Activated CD4-positive, alpha-beta memory T cell treated with anti-CD3 and anti-CD28 coated beads for 36 hours (primary cell): Measurements from ENCODE around the gene GCM1. TPM values are rescaled to one million over a fixed set of nuclear protein-coding genes. Genes with fewer than 3 reads are reported as not detected.

ENCODE experiments used
- CTCF ChIA-PET: fragments of 350-600 bp; sonication (Branson Sonifier 250); formaldehyde crosslinking; loops from one replicate; lab custom pipeline; 2021; ENCODE audit warnings: antibody characterized with exemption, inconsistent platforms; lab: Charles Lee
- POLR2A ChIA-PET: fragments of 350-600 bp; sonication (Branson Sonifier 250); formaldehyde crosslinking; loops from one replicate; lab custom pipeline; 2021; ENCODE audit warnings: antibody characterized with exemption; lab: Charles Lee
- DNase-seq: peaks from one replicate; pipeline ENCODE4 v3.0.0-alpha.2; 2020
- H3K27ac Mint-ChIP-seq: one replicate; pipeline ENCODE4 v1.8.0; 2021; ENCODE audit warnings: mixed read lengths
- H3K27me3 Mint-ChIP-seq: one replicate; pipeline ENCODE4 v1.8.0; 2021; ENCODE audit warnings: mixed read lengths
- H3K36me3 Mint-ChIP-seq: one replicate; pipeline ENCODE4 v1.8.0; 2021; ENCODE audit warnings: mixed read lengths
- H3K4me1 Mint-ChIP-seq: one replicate; pipeline ENCODE4 v1.8.0; 2021; ENCODE audit warnings: low read depth, mixed read lengths
- H3K4me3 Mint-ChIP-seq: one replicate; pipeline ENCODE4 v1.8.0; 2021; ENCODE audit warnings: mild to moderate bottlenecking, mixed read lengths
- H3K9me3 Mint-ChIP-seq: one replicate; pipeline ENCODE4 v1.8.0; 2021; ENCODE audit warnings: mixed read lengths
- intact Hi-C: fragments of 100-400 bp; cut with micrococcal nuclease; formaldehyde crosslinking; loops from one replicate; pipeline ENCODE4 v1.15.1; 2023
- total RNA-seq, 2 experiments: library from RNA; stranded (reverse); gene quantifications; one replicate each; pipeline ENCODE4 v1.2.3, GENCODE V29; 2021

GCM1 gene
- total RNA-seq = not detected

- no peak for DNase-seq
- H3K4me1 Mint-ChIP-seq = no peaks in the 10 kb centered on the region
- ChIA-PET POLR2A (no interaction called here), CTCF (no interaction called here)
- H3K9me3 Mint-ChIP-seq = no peaks in the 10 kb centered on the region
- H3K27me3 Mint-ChIP-seq = peaks cover 3% of the 10 kb centered on the region
- H3K27ac Mint-ChIP-seq = no peak within 1 kb of the TSS
- no peaks in the 10 kb centered on the region for H3K36me3 Mint-ChIP-seq
- intact Hi-C loops = no loop called here
- H3K4me3 Mint-ChIP-seq = no peak within 1 kb of the TSS
Measured at GRCh38 chr6:53148684-53149083, at the start of gene GCM1. TSS of gene GCM1 (minus strand) at chr6:53148841. CDS start at chr6:53145632, 3,209 bp downstream.

- H3K4me3 Mint-ChIP-seq = no peak overlapping the region
- no peaks in the 10 kb centered on the region for H3K9me3 Mint-ChIP-seq
- ChIA-PET POLR2A (no interaction called here), CTCF (no interaction called here)
- H3K4me1 Mint-ChIP-seq = peaks cover 2% of the 10 kb centered on the region
- no peak for DNase-seq
- no peaks in the 10 kb centered on the region for H3K27me3 Mint-ChIP-seq
- intact Hi-C loops = no loop called here
- H3K36me3 Mint-ChIP-seq = no peaks in the 10 kb centered on the region
- no peak overlapping the region for H3K27ac Mint-ChIP-seq
Measured at GRCh38 chr6:53197553-53197952, 48.9 kb upstream of the GCM1 start.

GRCh38 chr6:53195048-53195447 is 46.4 kb upstream of the GCM1 start:
- no peak overlapping the region for H3K27ac Mint-ChIP-seq
- ChIA-PET CTCF (no interaction called here), POLR2A (no interaction called here)

GRCh38 chr6:53192682-53193188 is 44.1 kb upstream of the GCM1 start:
- Mint-ChIP-seq H3K27me3 (no peaks in the 10 kb centered on the region), H3K4me3 (no peak overlapping the region), H3K4me1 (peaks cover 9% of the 10 kb centered on the region), H3K9me3 (no peaks in the 10 kb centered on the region), H3K36me3 (no peaks in the 10 kb centered on the region), H3K27ac (no peak overlapping the region)
- CTCF ChIA-PET = no interaction called here
- POLR2A ChIA-PET = no interaction called here
- DNase-seq = no peak
- intact Hi-C loops = no loop called here

More at GRCh38 chr6:53195048-53195447, 46.4 kb upstream of the GCM1 start:
- Mint-ChIP-seq H3K4me3 (no peak overlapping the region), H3K9me3 (no peaks in the 10 kb centered on the region), H3K36me3 (no peaks in the 10 kb centered on the region), H3K27me3 (no peaks in the 10 kb centered on the region), H3K4me1 (peaks cover 3% of the 10 kb centered on the region)
- intact Hi-C loops = no loop called here
- DNase-seq = no peak

GRCh38 chr6:53189554-53189953 is 40.9 kb upstream of the GCM1 start:
- Mint-ChIP-seq H3K36me3 (no peaks in the 10 kb centered on the region), H3K9me3 (no peaks in the 10 kb centered on the region), H3K4me1 (peaks cover 11% of the 10 kb centered on the region), H3K27ac (no peak overlapping the region), H3K4me3 (no peak overlapping the region), H3K27me3 (no peaks in the 10 kb centered on the region)
- DNase-seq = no peak
- ChIA-PET CTCF (no interaction called here), POLR2A (no interaction called here)
- intact Hi-C loops = loop anchor here (5.0 kb wide), 2 partner anchors 43 to 158 kb away; partner anchors contain the start of gene ELOVL5

- H3K4me3 Mint-ChIP-seq = no peak overlapping the region
- no peak for DNase-seq
- no peaks in the 10 kb centered on the region for H3K36me3 Mint-ChIP-seq
- CTCF ChIA-PET = interaction anchor here (1.4 kb wide), 1 partner anchor 221 kb away, joined by 3 read pairs; no protein-coding TSS in a partner anchor
- H3K9me3 Mint-ChIP-seq = no peaks in the 10 kb centered on the region
- no peak overlapping the region for H3K27ac Mint-ChIP-seq
- intact Hi-C loops = loop anchor here (5.0 kb wide), 2 partner anchors 43 to 158 kb away; partner anchors contain the start of gene ELOVL5
- POLR2A ChIA-PET = no interaction called here
- H3K27me3 Mint-ChIP-seq = no peaks in the 10 kb centered on the region
- H3K4me1 Mint-ChIP-seq = peaks cover 11% of the 10 kb centered on the region
Measured at GRCh38 chr6:53188833-53189232, 40.2 kb upstream of the GCM1 start.

- DNase-seq = no peak
- Mint-ChIP-seq H3K27me3 (no peaks in the 10 kb centered on the region), H3K27ac (no peak overlapping the region), H3K36me3 (no peaks in the 10 kb centered on the region), H3K9me3 (no peaks in the 10 kb centered on the region), H3K4me3 (no peak overlapping the region), H3K4me1 (peaks cover 2% of the 10 kb centered on the region)
- ChIA-PET CTCF (interaction anchor here (1.0 kb wide), 1 partner anchor 10 kb away, joined by 4 read pairs; no protein-coding TSS in a partner anchor), POLR2A (no interaction called here)
- intact Hi-C loops = no loop called here
Measured at GRCh38 chr6:53180678-53181077, 32.0 kb upstream of the GCM1 start.

GRCh38 chr6:53179961-53180651 is 31.5 kb upstream of the GCM1 start:
- peak; percentile 14 for DNase-seq
- Mint-ChIP-seq H3K27ac (no peak overlapping the region), H3K4me3 (no peak overlapping the region), H3K27me3 (no peaks in the 10 kb centered on the region), H3K9me3 (no peaks in the 10 kb centered on the region), H3K4me1 (peaks cover 2% of the 10 kb centered on the region), H3K36me3 (no peaks in the 10 kb centered on the region)
- intact Hi-C loops = loop anchor here (10.0 kb wide), 1 partner anchor 475 kb away; no protein-coding TSS in a partner anchor
- ChIA-PET POLR2A (no interaction called here), CTCF (no interaction called here)

GRCh38 chr6:53178837-53179432 is 30.3 kb upstream of the GCM1 start:
- ChIA-PET POLR2A (no interaction called here), CTCF (no interaction called here)
- Mint-ChIP-seq H3K9me3 (no peaks in the 10 kb centered on the region), H3K27me3 (no peaks in the 10 kb centered on the region), H3K4me1 (peaks cover 2% of the 10 kb centered on the region), H3K36me3 (no peaks in the 10 kb centered on the region), H3K27ac (no peak overlapping the region), H3K4me3 (no peak overlapping the region)
- intact Hi-C loops = loop anchor here (10.0 kb wide), 1 partner anchor 476 kb away; no protein-coding TSS in a partner anchor
- no peak for DNase-seq

GRCh38 chr6:53175027-53175426 is 26.4 kb upstream of the GCM1 start:
- ChIA-PET CTCF (interaction anchor here (1.0 to 10.9 kb wide), 5 partner anchors 82 to 317 kb away, joined by 3 to 140 read pairs (median 3); no protein-coding TSS in a partner anchor), POLR2A (no interaction called here)
- intact Hi-C loops = loop anchor here (10.0 kb wide), 1 partner anchor 480 kb away; no protein-coding TSS in a partner anchor
- Mint-ChIP-seq H3K9me3 (no peaks in the 10 kb centered on the region), H3K4me3 (no peak overlapping the region), H3K27ac (no peak overlapping the region), H3K4me1 (peaks cover under 1% of the 10 kb centered on the region), H3K27me3 (no peaks in the 10 kb centered on the region), H3K36me3 (no peaks in the 10 kb centered on the region)
- no peak for DNase-seq

GRCh38 chr6:53172468-53172803 is 23.8 kb upstream of the GCM1 start:
- Mint-ChIP-seq H3K27me3 (no peaks in the 10 kb centered on the region), H3K4me1 (no peaks in the 10 kb centered on the region), H3K4me3 (no peak overlapping the region), H3K9me3 (no peaks in the 10 kb centered on the region), H3K27ac (no peak overlapping the region), H3K36me3 (no peaks in the 10 kb centered on the region)
- ChIA-PET CTCF (interaction anchor here (0.6 to 10.9 kb wide), 30 partner anchors 15 to 1936 kb away, joined by 3 to 140 read pairs (median 4); no protein-coding TSS in a partner anchor), POLR2A (no interaction called here)
- intact Hi-C loops = loop anchor here (1.0 to 10.0 kb wide), 5 partner anchors 120 to 482 kb away; no protein-coding TSS in a partner anchor
- DNase-seq = no peak
